Activated CD4-positive, alpha-beta T cell treated with anti-CD3 and anti-CD28 coated beads, Interleukin-2, amount 10 ng/mL, durations not matched to agents 24 days and 14 days (primary cell): ENCODE measurements around the gene MED13. TPM values are rescaled to one million over a fixed set of nuclear protein-coding genes. Genes with fewer than 3 reads are reported as not detected.

Experiments
- DNase-seq: peaks from one replicate; pipeline ENCODE4 v3.0.0; 2022
- H3K27ac Mint-ChIP-seq: one replicate; pipeline ENCODE4 v1.8.0; 2022; ENCODE audit warnings: mild to moderate bottlenecking, mixed read lengths
- H3K27me3 Mint-ChIP-seq: one replicate; pipeline ENCODE4 v1.8.0; 2022; ENCODE audit warnings: mixed read lengths
- H3K36me3 Mint-ChIP-seq: one replicate; pipeline ENCODE4 v1.8.0; 2022; ENCODE audit warnings: low read depth, mild to moderate bottlenecking, mixed read lengths
- H3K4me1 Mint-ChIP-seq: one replicate; pipeline ENCODE4 v1.8.0; 2021; ENCODE audit warnings: mixed read lengths
- H3K4me3 Mint-ChIP-seq: one replicate; pipeline ENCODE4 v1.8.0; 2022; ENCODE audit warnings: mild to moderate bottlenecking, moderate library complexity, mixed read lengths
- H3K9me3 Mint-ChIP-seq: one replicate; pipeline ENCODE4 v1.8.0; 2021; ENCODE audit warnings: mixed read lengths
- intact Hi-C: fragments of 100-400 bp; cut with micrococcal nuclease; formaldehyde crosslinking; loops from one replicate; pipeline ENCODE4 v1.15.1; 2023
- total RNA-seq: library from RNA; stranded (reverse); gene quantifications from 2 replicates; pipeline ENCODE4 v1.2.3, GENCODE V29; 2022

The MED13 gene, protein sequence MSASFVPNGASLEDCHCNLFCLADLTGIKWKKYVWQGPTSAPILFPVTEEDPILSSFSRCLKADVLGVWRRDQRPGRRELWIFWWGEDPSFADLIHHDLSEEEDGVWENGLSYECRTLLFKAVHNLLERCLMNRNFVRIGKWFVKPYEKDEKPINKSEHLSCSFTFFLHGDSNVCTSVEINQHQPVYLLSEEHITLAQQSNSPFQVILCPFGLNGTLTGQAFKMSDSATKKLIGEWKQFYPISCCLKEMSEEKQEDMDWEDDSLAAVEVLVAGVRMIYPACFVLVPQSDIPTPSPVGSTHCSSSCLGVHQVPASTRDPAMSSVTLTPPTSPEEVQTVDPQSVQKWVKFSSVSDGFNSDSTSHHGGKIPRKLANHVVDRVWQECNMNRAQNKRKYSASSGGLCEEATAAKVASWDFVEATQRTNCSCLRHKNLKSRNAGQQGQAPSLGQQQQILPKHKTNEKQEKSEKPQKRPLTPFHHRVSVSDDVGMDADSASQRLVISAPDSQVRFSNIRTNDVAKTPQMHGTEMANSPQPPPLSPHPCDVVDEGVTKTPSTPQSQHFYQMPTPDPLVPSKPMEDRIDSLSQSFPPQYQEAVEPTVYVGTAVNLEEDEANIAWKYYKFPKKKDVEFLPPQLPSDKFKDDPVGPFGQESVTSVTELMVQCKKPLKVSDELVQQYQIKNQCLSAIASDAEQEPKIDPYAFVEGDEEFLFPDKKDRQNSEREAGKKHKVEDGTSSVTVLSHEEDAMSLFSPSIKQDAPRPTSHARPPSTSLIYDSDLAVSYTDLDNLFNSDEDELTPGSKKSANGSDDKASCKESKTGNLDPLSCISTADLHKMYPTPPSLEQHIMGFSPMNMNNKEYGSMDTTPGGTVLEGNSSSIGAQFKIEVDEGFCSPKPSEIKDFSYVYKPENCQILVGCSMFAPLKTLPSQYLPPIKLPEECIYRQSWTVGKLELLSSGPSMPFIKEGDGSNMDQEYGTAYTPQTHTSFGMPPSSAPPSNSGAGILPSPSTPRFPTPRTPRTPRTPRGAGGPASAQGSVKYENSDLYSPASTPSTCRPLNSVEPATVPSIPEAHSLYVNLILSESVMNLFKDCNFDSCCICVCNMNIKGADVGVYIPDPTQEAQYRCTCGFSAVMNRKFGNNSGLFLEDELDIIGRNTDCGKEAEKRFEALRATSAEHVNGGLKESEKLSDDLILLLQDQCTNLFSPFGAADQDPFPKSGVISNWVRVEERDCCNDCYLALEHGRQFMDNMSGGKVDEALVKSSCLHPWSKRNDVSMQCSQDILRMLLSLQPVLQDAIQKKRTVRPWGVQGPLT (N-terminal part only)
- 60.1 and 63.4 TPM in 2 replicates for total RNA-seq

DNA sequence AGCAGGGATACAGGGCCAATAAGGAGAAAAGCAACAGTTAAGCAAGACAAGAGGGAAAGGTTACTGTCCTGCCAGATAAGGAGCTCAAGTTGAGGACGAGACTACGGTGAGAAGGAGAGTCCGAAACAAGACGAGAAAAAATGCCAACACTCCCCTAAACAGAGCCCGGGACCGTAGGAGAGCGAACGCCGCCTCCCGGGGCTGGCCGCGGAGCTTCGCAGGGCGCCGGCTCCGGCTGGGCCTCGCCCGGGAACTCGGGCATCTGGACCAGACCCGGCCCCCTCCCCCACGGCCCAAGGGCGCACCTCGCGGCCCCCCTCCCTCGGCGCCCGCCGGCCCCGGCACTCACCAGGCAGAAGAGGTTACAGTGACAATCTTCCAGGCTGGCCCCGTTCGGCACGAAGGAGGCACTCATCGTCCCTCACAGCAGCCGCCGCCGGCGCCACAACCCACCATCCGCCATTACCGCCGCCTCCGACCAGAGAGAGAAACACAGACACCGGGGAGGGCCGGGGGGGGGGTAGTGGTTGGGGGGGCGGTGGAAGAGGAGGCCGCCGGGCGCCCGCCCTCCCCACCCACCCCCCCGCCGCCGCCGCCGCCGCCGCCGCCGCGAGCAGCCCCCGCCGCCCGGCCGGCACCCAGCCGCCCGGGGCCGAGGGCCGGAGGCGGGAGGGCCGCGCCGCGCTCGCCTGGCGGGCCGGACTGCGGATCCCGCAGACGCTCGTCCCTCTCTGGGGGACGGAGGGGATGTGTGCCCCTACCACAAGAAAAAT, at the start of gene MED13:
Gene MED13 (minus strand): TSS at position 488 of the 773 bp plus-strand sequence. CDS start 73 bp downstream, at position 415.
- intact Hi-C loops: loop anchor here (1.0 to 10.0 kb wide), 3 partner anchors 202 to 1670 kb away; partner anchors contain the start of genes BRIP1 and USP32
- no peaks in the 10 kb centered on the region for H3K27me3 Mint-ChIP-seq
- DNase-seq: peak; percentile 89
- H3K9me3 Mint-ChIP-seq: no peaks in the 10 kb centered on the region
- peaks cover 30% of the 10 kb centered on the region for H3K36me3 Mint-ChIP-seq
- H3K27ac Mint-ChIP-seq: peak within 1 kb of the TSS; percentile 99
- H3K4me1 Mint-ChIP-seq: peaks cover 30% of the 10 kb centered on the region
- H3K4me3 Mint-ChIP-seq: peak within 1 kb of the TSS; percentile 97

DNA sequence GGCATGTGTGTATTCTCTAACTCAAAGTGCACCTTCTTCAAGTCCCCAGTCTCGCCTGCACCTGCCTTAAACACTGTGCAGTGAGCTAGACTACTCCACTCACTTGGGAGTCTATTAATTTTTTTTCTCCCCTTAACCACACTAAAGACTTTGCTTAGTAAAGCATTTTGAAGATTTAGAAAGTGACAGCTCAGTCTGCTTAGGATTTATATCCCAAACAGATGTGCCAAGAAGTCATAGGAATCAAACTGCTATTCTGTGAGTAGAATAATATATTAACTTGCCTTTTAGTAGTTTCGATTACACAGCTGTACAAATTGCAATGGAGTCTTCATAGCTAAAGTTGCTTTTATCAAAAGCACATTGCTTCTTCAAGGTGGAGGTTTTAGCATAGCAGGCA, 47.2 kb upstream of the MED13 start:
- H3K27me3 Mint-ChIP-seq: peaks cover 5% of the 10 kb centered on the region
- H3K36me3 Mint-ChIP-seq: no peaks in the 10 kb centered on the region
- no peak overlapping the region for H3K4me3 Mint-ChIP-seq
- intact Hi-C loops: no loop called here
- no peak overlapping the region for H3K27ac Mint-ChIP-seq
- DNase-seq: no peak
- H3K9me3 Mint-ChIP-seq: no peaks in the 10 kb centered on the region
- no peaks in the 10 kb centered on the region for H3K4me1 Mint-ChIP-seq

DNA sequence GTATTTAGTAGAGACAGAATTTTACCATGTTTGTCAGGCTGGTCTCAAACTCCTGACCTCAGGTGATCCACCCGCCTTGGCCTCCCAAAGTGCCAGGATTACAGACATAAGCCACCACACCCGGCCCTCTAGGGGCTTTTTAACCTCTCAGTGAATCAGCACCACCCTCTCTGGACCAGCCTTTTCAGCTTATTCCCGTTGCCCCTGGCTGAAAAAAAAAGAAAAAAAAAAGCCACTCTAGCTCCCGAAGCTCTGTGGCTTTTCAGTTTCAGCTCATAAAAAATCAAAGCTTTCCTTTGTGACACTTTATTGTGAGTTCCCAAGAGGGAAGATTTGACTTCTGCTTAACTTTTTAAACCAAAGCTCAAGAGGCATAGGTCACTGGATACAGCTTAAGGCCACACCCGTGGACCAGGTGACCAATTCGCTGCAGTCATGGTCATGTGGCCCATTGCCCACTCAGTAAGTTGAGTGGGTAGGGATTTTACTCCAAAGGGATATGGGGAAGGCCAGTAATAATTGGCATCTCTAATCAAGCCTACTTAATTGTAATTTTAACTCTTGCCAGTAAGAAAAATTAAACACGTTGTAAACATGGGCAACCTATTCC, 46.6 kb upstream of the MED13 start:
- H3K27ac Mint-ChIP-seq: no peak overlapping the region

DNA sequence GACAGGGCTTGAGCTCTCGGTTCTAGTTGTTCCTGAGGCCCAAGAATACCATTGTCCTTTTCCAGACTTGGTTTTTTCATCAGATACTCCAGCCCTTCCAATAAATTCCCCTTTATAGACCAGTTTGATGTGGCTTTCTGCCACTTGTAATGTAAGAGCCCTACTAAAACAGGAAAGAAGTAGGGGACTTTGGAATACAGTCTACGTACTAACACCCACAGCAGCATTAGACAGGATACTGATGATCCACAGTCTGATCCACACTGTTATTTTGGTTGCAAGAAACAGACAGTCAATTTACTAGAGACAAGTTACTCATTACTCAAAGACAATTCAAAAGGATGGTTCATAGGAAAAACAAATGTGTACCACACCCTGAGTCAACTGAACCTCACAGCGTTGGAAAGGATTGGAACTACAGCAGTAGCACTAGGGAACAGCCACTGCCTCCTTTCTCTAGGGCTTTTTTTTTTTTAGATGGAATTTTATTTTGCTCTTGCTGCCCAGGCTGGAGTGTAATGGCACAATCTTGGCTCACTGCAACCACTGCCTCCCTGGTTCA, 45.9 kb upstream of the MED13 start:
- no peak overlapping the region for H3K27ac Mint-ChIP-seq
- H3K36me3 Mint-ChIP-seq: no peaks in the 10 kb centered on the region
- H3K4me1 Mint-ChIP-seq: no peaks in the 10 kb centered on the region
- H3K27me3 Mint-ChIP-seq: peaks cover 5% of the 10 kb centered on the region
- intact Hi-C loops: no loop called here
- H3K9me3 Mint-ChIP-seq: no peaks in the 10 kb centered on the region
- no peak overlapping the region for H3K4me3 Mint-ChIP-seq
- no peak for DNase-seq

More for the DNA sequence above, 46.6 kb upstream of the MED13 start:
- no peaks in the 10 kb centered on the region for H3K9me3 Mint-ChIP-seq
- DNase-seq: no peak
- intact Hi-C loops: no loop called here
- no peaks in the 10 kb centered on the region for H3K36me3 Mint-ChIP-seq
- peaks cover 5% of the 10 kb centered on the region for H3K27me3 Mint-ChIP-seq
- no peak overlapping the region for H3K4me3 Mint-ChIP-seq
- H3K4me1 Mint-ChIP-seq: no peaks in the 10 kb centered on the region

DNA sequence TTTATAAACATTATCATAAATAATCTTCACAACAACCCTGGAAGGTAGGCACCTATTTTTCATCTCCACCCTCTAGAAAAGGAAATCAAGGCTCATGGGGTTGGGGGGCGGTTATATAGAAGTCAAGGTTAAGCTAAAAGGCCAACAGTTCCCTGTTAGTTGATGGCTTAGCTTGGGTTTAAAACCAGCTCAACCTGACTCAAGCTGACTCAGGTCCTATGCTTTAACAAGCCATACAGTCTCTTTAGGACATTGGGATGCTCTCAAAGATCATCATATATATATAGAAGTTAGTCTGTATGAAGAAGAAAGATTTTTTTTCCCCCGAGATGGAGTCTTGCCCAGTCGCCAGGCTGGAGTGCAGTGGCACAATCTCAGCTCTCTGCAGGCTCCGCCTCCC, 44.8 kb upstream of the MED13 start:
- no peak for DNase-seq
- no peaks in the 10 kb centered on the region for H3K9me3 Mint-ChIP-seq
- no peaks in the 10 kb centered on the region for H3K36me3 Mint-ChIP-seq
- no peak overlapping the region for H3K27ac Mint-ChIP-seq
- no peaks in the 10 kb centered on the region for H3K4me1 Mint-ChIP-seq
- no peak overlapping the region for H3K4me3 Mint-ChIP-seq
- intact Hi-C loops: loop anchor here (2.0 kb wide), 1 partner anchor 473 kb away; no protein-coding TSS in a partner anchor
- peaks cover 10% of the 10 kb centered on the region for H3K27me3 Mint-ChIP-seq

DNA sequence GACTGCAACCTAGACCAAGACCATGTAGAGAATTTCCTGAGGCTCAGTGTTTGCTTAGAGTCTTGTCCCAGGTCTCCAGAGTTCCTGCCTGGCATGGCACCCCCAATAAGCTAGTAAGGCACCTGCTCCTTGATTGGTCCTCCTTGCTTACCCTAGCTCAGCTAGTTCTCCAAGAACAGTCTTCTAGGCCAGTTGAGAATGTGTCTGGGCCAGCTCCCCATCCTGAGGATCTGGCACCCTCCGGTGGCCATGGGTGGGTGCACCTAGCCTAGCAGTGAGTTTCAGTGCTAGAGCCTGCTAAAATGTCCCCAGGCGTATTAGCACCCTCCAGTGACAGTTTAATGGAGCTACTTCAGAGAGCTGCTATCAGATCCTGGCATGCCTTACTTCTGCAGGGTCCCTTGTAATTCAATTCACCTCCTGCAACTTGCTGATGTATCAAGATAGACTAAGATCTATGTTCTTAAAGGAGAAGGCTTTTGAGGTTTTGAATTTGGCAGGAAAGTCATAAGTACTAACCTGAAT, 44.4 kb upstream of the MED13 start:
- Mint-ChIP-seq H3K4me1 (no peaks in the 10 kb centered on the region), H3K27ac (no peak overlapping the region), H3K9me3 (no peaks in the 10 kb centered on the region), H3K27me3 (peaks cover 10% of the 10 kb centered on the region), H3K4me3 (no peak overlapping the region), H3K36me3 (no peaks in the 10 kb centered on the region)
- DNase-seq: peak; percentile 86
- intact Hi-C loops: loop anchor here (2.0 kb wide), 1 partner anchor 473 kb away; no protein-coding TSS in a partner anchor

DNA sequence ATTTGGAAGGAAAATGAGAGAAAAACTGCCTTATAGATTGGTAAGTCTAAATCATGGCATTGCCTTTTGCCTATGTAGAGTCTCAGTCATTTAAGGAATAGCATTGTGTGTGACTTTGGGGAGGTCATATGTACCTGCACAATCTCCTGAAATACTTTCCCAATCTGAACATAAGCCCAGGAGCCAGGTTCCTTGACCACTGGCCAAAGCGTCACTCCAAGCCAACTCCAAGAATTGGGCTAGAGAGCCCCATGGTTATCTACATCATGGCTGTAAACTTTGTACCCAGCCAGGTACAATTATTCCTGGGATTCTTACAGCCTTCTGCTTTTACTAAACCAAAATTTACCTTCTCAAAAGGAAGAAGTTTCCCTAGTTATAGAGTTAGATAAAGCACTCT, 40.8 kb upstream of the MED13 start:
- no peaks in the 10 kb centered on the region for H3K9me3 Mint-ChIP-seq
- H3K4me3 Mint-ChIP-seq: no peak overlapping the region
- intact Hi-C loops: no loop called here
- H3K36me3 Mint-ChIP-seq: no peaks in the 10 kb centered on the region
- no peak overlapping the region for H3K27ac Mint-ChIP-seq
- DNase-seq: no peak
- H3K4me1 Mint-ChIP-seq: no peaks in the 10 kb centered on the region
- peaks cover 9% of the 10 kb centered on the region for H3K27me3 Mint-ChIP-seq

DNA sequence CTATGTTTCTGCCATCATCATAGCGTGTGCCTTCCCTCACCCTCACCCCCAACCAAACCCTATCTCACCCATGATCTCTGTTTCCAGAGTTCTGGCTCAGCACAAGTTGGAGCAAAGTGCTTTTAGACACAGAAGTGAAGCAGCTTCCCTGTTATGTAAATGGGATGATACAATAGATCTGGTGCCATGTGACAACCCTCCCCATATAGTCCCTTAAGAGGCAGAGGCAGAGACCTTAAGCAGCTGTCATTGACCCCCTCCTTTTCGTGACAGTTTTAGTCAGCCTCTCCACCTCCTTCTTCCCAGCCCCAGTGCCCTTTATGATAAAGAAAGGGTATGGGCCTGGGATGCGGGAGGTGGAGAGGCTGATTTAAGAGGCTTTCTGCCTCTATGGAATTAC, 40.3 kb upstream of the MED13 start:
- H3K9me3 Mint-ChIP-seq: no peaks in the 10 kb centered on the region
- no peak overlapping the region for H3K27ac Mint-ChIP-seq
- peaks cover 9% of the 10 kb centered on the region for H3K27me3 Mint-ChIP-seq
- H3K4me1 Mint-ChIP-seq: no peaks in the 10 kb centered on the region
- no peak overlapping the region for H3K4me3 Mint-ChIP-seq
- no peak for DNase-seq
- intact Hi-C loops: no loop called here
- no peaks in the 10 kb centered on the region for H3K36me3 Mint-ChIP-seq

DNA sequence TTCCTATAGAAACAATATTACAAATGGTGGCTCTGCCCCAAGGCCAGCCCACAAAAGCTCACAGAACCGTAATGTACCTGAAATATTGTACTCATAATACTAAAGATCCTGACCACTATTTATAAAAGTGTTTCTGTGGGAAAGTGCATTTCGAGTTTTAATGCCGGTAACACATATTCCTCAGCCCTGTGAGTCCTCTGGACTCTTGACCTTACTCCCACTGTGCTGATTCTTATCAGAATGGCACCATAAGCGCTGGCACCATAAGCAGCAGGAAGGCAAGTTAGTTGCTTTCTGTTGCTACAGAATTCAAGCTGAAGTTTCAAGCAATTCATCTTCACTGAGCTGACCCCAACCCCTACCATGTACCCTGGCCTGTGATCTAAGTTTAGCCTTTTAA, 36.4 kb upstream of the MED13 start:
- no peak overlapping the region for H3K27ac Mint-ChIP-seq
- H3K27me3 Mint-ChIP-seq: peaks cover 7% of the 10 kb centered on the region
- H3K36me3 Mint-ChIP-seq: no peaks in the 10 kb centered on the region
- peaks cover 8% of the 10 kb centered on the region for H3K4me1 Mint-ChIP-seq
- H3K4me3 Mint-ChIP-seq: no peak overlapping the region
- intact Hi-C loops: no loop called here
- DNase-seq: no peak
- no peaks in the 10 kb centered on the region for H3K9me3 Mint-ChIP-seq

DNA sequence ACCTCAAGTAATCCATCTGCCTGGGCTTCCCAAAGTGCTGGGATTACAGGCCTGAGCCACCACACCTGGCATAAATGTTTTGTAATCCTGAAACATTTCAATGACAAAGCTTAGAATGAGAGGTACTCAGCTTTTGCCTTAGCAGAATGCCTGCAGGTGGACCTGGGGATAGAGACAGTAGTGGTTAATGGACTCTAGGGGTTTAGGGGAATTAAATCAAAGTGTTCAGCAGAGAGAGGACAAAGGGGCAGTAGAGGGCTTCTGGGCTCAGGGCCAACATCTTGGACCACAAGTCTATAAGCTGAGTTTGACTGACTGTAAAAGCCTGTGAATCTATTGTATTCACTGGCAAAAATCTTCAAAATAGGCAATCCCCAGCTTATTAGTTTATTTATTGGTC, 36.0 kb upstream of the MED13 start:
- Mint-ChIP-seq H3K27me3 (peaks cover 7% of the 10 kb centered on the region), H3K9me3 (no peaks in the 10 kb centered on the region), H3K36me3 (no peaks in the 10 kb centered on the region), H3K4me1 (peaks cover 8% of the 10 kb centered on the region), H3K4me3 (no peak overlapping the region), H3K27ac (no peak overlapping the region)
- DNase-seq: no peak
- intact Hi-C loops: no loop called here

DNA sequence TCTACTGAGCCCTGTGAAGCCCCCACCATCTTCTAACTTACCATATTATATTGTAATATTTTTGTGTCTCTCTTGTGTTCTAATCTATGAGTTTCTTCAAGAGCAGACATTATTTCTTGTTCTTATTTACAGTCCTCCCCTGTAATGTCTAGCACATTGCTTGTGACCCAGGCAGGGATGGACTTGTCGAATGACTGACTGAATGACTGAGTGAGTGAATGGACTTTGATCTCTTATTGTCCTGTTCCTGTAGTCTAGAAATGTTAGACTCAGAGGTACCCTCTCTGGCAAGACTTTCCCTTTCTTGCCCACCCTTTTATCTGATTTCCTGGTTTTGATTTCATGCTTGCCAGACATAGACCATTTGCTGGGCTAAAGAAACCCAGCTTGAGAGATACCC, 35.0 kb upstream of the MED13 start:
- Mint-ChIP-seq H3K4me3 (no peak overlapping the region), H3K9me3 (no peaks in the 10 kb centered on the region), H3K4me1 (peaks cover 8% of the 10 kb centered on the region), H3K27me3 (peaks cover 2% of the 10 kb centered on the region), H3K36me3 (no peaks in the 10 kb centered on the region), H3K27ac (no peak overlapping the region)
- intact Hi-C loops: no loop called here
- DNase-seq: no peak

DNA sequence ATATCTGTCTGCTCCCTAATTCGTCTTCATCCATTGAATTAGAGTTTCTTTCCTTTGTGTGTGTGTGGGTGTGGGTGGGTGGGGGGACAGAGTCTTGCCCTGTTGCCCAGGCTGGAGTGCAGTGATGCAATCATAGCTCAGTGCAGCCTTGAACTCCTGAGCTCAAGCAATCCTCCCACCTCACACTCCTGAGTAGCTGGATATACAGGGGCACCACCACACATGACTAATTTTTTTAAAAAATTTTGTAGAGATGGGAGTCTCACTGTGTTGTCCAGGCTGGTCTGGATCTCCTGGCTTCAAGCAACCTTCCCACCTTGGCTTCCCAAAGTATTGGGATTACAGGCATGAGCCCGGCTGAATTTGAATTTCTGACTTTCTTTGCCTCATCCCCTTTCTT, 34.5 kb upstream of the MED13 start:
- DNase-seq: no peak
- Mint-ChIP-seq H3K27me3 (peaks cover 2% of the 10 kb centered on the region), H3K27ac (no peak overlapping the region), H3K4me1 (peaks cover 8% of the 10 kb centered on the region), H3K4me3 (no peak overlapping the region), H3K36me3 (no peaks in the 10 kb centered on the region), H3K9me3 (no peaks in the 10 kb centered on the region)
- intact Hi-C loops: no loop called here
